HG03457 (cell line): ENCODE results near the gene SPTLC3.

Experiments
- ATAC-seq: cut with Tn5 transposase; IDR thresholded peaks from one replicate; pipeline ENCODE4 v1.9.1; 2021; ENCODE audit warnings: moderate number of reproducible peaks; ENCODE audit not compliant: unreplicated experiment

Gene SPTLC3

DNA sequence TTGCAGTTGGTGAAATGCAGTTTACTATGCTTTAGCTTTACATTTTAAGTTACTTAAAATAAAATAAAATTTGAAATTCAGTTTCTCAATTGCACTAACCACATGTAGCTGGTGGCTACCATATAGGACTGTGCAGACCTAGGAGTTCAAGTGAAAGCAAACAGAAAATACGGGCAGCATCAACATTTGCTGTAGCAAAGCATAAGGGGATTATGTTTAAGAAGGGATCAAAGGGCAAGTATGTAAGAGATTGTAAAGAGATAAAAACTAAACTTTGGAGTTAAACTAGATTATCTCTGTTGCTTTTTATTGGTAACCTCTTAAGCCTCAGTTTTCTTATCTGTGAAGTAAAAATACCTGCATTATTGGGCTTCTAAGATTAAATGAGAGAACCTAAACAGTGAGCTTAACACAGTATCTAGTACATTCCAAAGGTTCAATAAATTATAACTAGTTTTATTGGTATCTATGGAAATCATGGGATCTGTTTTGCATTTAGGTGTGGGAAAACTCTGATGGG is 81.2 kb downstream of the SPTLC3 start:
- no peak for ATAC-seq

- no peak for ATAC-seq
Measured at GRCh38 chr20:13092111-13092510, 83.3 kb downstream of the SPTLC3 start.

GRCh38 chr20:13094976-13095375 is 86.2 kb downstream of the SPTLC3 start:
- no peak for ATAC-seq

GRCh38 chr20:13098720-13099355 is 90.1 kb downstream of the SPTLC3 start:
- ATAC-seq: no peak

DNA sequence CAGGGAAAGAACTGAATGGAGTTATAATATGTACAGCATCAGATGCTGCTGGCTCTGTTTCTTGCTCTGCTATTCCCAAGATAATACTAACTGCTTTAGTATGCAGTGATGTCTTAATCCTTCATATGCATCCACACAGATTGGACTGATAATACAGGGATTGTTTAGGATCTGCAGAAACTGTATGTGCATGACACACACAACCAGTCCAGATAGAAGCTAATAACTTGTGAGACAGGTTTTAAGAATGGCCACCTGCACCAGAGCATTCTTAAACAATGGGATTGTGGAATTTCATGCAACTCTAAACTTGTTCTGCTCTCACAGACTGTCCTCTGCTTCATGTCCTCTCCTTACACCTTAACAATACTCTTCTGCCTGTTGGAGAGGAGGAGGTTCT is 90.9 kb downstream of the SPTLC3 start:
- ATAC-seq: no peak

DNA sequence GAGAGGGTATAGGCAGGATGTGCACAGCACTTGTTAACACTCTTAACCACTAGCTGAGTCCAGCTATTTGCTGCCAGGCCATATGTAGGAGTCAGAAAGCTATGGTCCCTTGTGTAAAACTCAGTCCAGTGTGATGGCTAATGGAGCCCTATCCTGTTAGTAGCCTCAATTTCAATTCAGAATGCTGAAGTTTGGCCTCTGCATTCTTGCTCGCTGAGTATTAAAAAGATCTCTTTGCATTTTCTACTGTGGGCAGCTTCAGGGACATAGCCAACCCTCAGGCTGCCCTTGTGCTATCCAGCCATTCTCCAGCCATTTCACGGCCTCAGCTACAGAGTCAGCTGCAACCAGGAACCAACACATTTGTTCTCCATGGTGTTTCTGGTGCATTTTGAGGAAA is 92.5 kb downstream of the SPTLC3 start:
- ATAC-seq: no peak

DNA sequence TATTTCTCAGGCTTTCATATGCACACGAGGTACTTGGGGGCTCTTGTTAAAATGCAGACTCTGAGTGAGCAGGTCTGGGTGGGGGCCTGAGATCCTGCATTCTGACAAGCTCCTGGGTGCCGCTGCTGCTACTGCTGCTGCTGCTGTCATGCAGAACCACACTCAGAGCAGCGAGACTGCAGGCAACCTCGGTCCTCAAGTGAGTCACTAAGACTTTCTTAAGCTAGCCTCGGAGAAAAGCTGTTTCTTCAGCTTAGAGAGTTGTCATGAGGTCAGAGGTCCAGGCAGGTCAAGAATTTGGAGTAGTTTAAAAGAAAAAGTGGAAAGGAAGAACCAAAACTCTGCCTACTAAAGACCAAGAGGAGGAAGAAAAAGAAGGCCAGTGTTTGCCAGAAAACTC is 92.9 kb downstream of the SPTLC3 start:
- no peak for ATAC-seq

- ATAC-seq: no peak
Measured at GRCh38 chr20:13102237-13102636, 93.5 kb downstream of the SPTLC3 start.

GRCh38 chr20:13102694-13103093 is 93.9 kb downstream of the SPTLC3 start:
- no peak for ATAC-seq

- no peak for ATAC-seq
Measured at GRCh38 chr20:13105039-13105438, 96.3 kb downstream of the SPTLC3 start.

DNA sequence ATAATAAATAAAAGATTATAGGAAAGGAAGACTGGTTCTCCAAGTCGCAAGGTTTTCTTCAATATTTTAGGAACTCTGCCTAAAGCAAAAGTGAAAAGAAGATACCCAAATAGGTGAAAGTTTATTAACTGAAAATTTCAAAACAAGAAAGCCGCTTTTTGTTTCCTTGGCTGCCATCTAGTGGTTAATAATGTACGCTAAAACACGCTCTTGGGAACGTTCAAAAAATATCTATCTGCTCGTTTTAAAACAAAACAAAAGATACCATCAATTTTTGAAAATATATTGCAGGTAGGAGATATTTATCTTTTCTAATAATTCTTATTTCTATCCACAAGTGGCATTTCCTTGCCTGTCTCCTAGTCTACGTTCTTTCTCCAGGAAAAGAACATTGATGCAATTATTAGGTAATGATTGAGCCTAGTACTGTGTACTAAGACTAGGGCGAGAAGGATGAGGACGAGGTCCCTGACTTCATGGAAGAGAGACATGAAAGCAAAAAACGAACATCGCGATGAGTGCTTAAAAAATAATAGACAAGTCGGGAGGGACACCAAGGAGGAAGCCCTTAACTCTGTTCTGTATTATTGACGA is 97.2 kb downstream of the SPTLC3 start:
- no peak for ATAC-seq

- ATAC-seq: no peak
Measured at GRCh38 chr20:13109658-13110057, 100.9 kb downstream of the SPTLC3 start.

GRCh38 chr20:13110796-13111195 is 102.0 kb downstream of the SPTLC3 start:
- no peak for ATAC-seq

- ATAC-seq: no peak
Measured at GRCh38 chr20:13111249-13111911, 102.6 kb downstream of the SPTLC3 start.

DNA sequence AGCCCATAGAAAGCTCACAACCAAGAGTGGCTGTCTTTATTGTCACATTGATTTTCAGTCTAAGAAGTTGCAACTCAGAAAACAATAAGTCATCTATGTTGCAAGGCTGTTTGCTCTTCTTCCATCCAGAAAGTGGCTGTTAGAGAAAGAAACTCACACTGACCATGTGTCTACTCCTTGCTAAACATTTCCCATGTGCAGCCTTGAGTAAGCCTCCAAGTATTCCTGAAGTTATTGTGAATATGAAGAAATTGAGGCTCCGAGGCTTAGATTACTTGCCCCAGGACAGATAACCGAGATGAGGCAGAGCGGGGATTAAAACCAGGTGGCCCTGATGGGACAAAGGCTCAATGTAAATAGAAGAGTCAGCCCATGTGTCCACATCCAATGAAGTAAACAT is 105.0 kb downstream of the SPTLC3 start:
- no peak for ATAC-seq

- ATAC-seq: no peak
Measured at GRCh38 chr20:13117200-13117599, 108.4 kb downstream of the SPTLC3 start.

DNA sequence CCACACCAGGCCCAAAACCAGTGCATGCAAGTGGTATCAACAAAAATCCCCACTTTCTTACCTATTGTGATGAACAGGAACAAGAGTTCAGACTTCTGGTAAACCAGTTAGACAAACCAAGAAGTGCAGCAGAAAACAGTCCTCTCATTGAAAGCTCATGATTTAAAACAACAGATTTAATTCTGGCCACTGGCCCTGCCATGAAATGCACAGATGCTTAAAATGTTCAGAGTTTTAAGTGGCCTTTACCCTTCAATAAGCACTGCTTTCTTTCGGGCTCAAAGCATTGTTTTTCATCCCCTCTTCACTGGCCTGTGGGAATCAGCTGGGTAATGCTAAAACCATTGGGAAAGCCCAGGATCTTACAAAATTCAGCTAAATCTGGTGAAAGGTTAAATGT is 109.9 kb downstream of the SPTLC3 start:
- ATAC-seq: no peak

DNA sequence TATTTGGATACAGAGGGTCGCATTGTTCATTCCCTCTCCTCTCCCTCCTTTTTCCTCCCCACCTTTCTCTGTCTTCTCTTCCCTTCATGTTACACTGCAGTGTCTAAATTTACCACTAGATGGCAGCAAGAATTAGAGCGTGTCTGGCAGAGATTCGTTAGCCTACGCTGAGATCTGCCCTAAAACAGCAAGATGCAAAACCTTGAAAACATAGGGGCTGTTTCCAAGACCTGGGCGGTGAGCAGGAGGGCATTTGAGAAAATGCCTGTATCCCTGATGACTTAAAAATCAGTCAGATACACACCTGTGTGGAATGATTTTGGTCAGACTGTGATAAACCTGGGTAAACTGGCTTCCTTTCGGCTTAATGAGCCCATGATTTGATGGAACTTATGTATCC is 110.8 kb downstream of the SPTLC3 start:
- peak; percentile 66 for ATAC-seq

DNA sequence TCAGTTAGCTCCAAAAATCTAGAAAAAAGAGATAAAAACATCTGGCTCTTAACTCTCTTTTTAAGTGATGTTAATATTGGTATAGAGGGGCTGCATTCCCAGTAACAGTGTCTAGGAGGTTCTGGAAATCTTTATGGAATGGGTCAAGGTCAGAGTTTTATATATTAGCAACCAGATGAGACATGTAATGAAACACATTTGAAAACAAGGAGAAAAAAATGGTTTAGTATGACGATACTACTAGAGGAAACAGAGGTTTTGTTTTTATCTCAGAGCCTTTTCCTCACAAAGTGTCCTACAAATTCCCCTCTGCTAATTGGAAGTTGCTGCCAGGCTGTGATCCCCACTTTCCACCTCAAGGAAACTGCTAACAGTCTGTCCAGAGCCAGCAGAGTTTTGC is 111.7 kb downstream of the SPTLC3 start:
- no peak for ATAC-seq

GRCh38 chr20:13121840-13122515 is 113.2 kb downstream of the SPTLC3 start:
- no peak for ATAC-seq

DNA sequence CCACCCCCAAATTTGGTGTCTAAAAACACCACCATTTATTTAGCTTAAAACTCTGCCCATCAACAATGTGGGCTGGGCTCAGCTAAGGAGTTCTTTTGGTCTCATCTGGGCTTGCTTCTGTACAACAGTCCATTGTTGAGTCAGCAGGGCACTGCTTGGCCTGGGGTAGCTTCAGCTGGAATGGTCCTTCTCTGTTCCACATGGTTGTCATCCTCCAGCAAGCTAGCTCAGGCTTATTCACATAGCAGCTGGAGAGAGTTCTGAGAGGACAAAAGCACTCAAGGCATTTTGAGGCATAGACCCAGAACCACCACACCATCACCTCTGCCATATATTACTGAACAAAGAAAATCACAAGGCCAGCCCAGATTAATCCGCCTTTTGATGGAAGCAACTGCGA is 116.7 kb downstream of the SPTLC3 start:
- no peak for ATAC-seq

DNA sequence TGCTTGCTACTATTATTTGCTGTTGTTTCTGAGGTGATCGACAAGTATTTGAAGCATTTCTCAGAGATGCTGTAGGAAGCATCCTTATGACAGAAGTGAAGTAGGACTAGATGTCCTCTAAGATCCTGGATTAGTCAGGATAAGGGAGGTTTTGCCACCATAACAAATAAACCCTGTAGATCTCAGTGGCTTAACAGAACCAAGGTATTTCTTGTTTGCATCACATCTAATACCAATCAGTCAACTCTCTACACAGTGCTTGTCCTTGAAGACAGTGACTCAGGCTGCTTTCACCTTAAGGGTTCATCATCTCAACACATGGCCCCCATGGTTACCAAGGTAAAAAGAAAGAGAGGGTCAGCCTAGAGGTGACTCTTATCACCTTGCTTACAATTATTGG is 119.4 kb downstream of the SPTLC3 start:
- ATAC-seq: no peak
